Esophagus squamous epithelium (tissue), 4 donors: ENCODE data around the gene APOL5.

Experiments
- CTCF ChIP-seq, 6 experiments: fragments of 450-650 bp in 4 of 6; fragments of 200-600 bp in 2 of 6; sonication (generic) in 2 of 6; IDR thresholded peaks; one replicate each; pipeline ENCODE4 v1.5.1; 2016 to 2019; ENCODE audit warnings: antibody characterized with exemption in 6 of 6, mild to moderate bottlenecking in 4 of 6, moderate library complexity in 4 of 6
- POLR2A ChIP-seq, 4 donors: fragments of 450-650 bp; IDR thresholded peaks; one replicate each; pipeline ENCODE4 v1.6.1; 2017; ENCODE audit warnings: antibody characterized with exemption in 4 of 4, mild to moderate bottlenecking in 4 of 4, moderate library complexity in 3 of 4

GRCh38 chr22:35733036-35733435, 15.4 kb downstream of the APOL5 start:
- TF ChIP-seq CTCF (IDR thresholded peaks at IDR 0.05): no peak
- no peak for TF ChIP-seq POLR2A (IDR thresholded peaks at IDR 0.05)
